Renal cortical epithelial cell (primary cell): ENCODE data around the gene RIN3. TPM values are rescaled to one million over a fixed set of nuclear protein-coding genes. Genes with fewer than 3 reads are reported as not detected.
A peak's percentile ranks its signal among the peaks of the same experiment; 100 is the strongest.

Source experiments
- DNase-seq: peaks from one replicate; pipeline ENCODE4 v3.0.0-alpha.2; 2011; ENCODE audit warnings: low read depth
- total RNA-seq: library from RNA; depleted of rRNA; stranded (reverse); fragments of >200 nt; gene quantifications from 2 replicates; pipeline ENCODE4 v1.2.3, GENCODE V29; 2014

The RIN3 gene
- total RNA-seq, 1 donor from 2014 or later = 8.5 TPM

- no peak for DNase-seq
Observed at GRCh38 chr14:92712654-92713051, 199.1 kb downstream of the RIN3 start.

GRCh38 chr14:92714739-92715307 is 201.2 kb downstream of the RIN3 start:
- peak; percentile 46 for DNase-seq

GRCh38 chr14:92716131-92716530 is 202.6 kb downstream of the RIN3 start:
- DNase-seq = no peak

GRCh38 chr14:92717571-92718042 is 204.0 kb downstream of the RIN3 start:
- no peak for DNase-seq

GRCh38 chr14:92718664-92719063 is 205.1 kb downstream of the RIN3 start:
- DNase-seq = no peak

- DNase-seq = no peak
Observed at GRCh38 chr14:92719421-92719820, 205.8 kb downstream of the RIN3 start.

GRCh38 chr14:92719890-92720323 is 206.3 kb downstream of the RIN3 start:
- no peak for DNase-seq

GRCh38 chr14:92724516-92725340 is 211.1 kb downstream of the RIN3 start:
- no peak for DNase-seq

GRCh38 chr14:92726135-92726932 is 212.8 kb downstream of the RIN3 start:
- DNase-seq = peak; percentile 93

- DNase-seq = no peak
Observed at GRCh38 chr14:92726933-92727262, 213.3 kb downstream of the RIN3 start.

- peak; percentile 89 for DNase-seq
Observed at GRCh38 chr14:92728759-92729364, 215.3 kb downstream of the RIN3 start.

GRCh38 chr14:92729634-92730358 is 216.2 kb downstream of the RIN3 start:
- DNase-seq = peak; percentile 90

- no peak for DNase-seq
Observed at GRCh38 chr14:92731622-92732115, 218.1 kb downstream of the RIN3 start.

GRCh38 chr14:92733007-92733406 is 219.4 kb downstream of the RIN3 start:
- DNase-seq = no peak

- no peak for DNase-seq
Observed at GRCh38 chr14:92734618-92735017, 221.0 kb downstream of the RIN3 start.

GRCh38 chr14:92735344-92735743 is 221.8 kb downstream of the RIN3 start:
- DNase-seq = no peak

GRCh38 chr14:92737206-92737605 is 223.6 kb downstream of the RIN3 start:
- no peak for DNase-seq

- DNase-seq = no peak
Observed at GRCh38 chr14:92737619-92738188, 224.1 kb downstream of the RIN3 start.
